NOMO-1 treated with DMSO at 0.1 percent for 48 hours (cell line): ENCODE results near the gene YWHAB.
A peak's percentile ranks its signal among the peaks of the same experiment; 100 is the strongest.

Experiments
- DNase-seq: peaks from one replicate; lab custom pipeline; 2025; ENCODE audit not compliant: unreplicated experiment; lab: John Stamatoyannopoulos, UW

The YWHAB gene

DNA sequence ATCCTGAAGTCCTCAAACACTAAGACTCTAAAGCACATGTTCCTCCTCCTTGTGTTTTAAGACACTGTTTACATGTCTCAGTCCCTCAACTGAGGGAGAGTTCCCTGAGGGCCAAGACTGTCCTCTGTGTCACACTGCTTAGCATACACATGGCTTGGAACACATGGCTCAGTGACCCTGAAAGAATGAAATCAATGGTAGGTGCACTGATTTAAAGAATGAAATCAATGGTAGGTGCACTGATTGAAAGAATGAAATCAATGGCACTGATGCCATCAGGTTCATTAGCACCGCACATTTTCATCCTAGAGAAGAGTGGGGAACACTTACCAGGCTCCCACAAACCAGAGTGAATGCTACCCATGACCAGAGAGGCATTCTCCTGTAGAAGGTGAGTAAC lies 64.9 kb downstream of the YWHAB start:
- no peak for DNase-seq

- DNase-seq: no peak
Measured at GRCh38 chr20:44952731-44953130, 67.2 kb downstream of the YWHAB start.

DNA sequence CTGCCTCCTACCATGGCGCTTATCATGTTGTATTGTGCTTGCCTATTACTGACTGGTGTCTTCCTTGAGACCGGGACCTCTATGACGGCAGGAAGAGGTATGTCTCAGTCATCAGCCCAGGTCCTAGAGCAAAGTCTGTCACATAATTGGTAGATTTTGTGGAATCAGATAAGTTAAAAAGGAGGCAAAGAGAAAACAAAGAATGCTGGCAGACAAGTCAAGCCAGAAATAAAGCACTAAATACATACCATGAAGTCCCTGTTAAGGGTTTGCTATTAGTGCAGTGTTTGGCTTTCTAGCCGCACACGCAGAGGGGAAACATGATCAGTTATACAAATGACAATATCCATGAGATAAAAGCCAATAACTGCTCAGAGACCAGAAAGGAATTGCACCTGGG lies 68.7 kb downstream of the YWHAB start:
- no peak for DNase-seq

DNA sequence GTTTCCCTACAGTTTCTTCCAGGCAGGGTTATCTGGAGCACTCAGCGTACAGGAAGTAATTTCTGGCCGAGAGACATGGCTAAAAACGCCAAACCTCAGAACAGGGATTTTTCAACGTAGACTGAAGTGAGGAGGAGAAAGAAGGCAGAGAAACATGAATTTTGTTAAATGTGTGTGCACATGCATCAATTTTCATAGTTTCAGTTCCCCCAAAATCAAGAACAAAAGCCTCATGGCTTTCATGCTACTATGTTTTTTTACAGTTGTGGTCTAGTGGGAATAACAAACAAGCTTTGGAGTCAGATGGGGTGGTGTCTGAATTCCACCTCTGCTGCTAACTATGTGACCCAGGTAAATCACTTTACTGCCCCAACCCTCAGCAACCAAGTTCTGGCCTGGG lies 69.8 kb downstream of the YWHAB start:
- peak; percentile 51 for DNase-seq

- no peak for DNase-seq
Measured at GRCh38 chr20:44956410-44956809, 70.9 kb downstream of the YWHAB start.
